MM.1S (cell line): ENCODE measurements around the gene TKFC.

Source experiments
- DNase-seq: peaks from one replicate; pipeline ENCODE4 v3.0.0-alpha.2; 2015
- H2AFZ ChIP-seq: fragments of 300-600 bp; sonication (generic); 2 replicates; pipeline ENCODE4 v1.6.0; 2016; ENCODE audit warnings: antibody characterized with exemption, low read length
- H3F3A ChIP-seq: fragments of 300-600 bp; sonication (generic); 2 replicates; pipeline ENCODE4 v1.6.1; 2016; ENCODE audit warnings: mild to moderate bottlenecking, antibody characterized with exemption, low read length, moderate library complexity, mixed read lengths; ENCODE audit not compliant: insufficient read depth
- H3K27ac ChIP-seq: fragments of 300-600 bp; sonication (generic); 2 replicates; pipeline ENCODE4 v1.5.1; 2016; ENCODE audit warnings: mild to moderate bottlenecking, low read length
- H3K27me3 ChIP-seq: fragments of 300-600 bp; sonication (generic); replicated peaks from 2 replicates; pipeline ENCODE4 v1.6.0; 2016; ENCODE audit warnings: low read length; ENCODE audit not compliant: insufficient read depth
- H3K36me3 ChIP-seq: fragments of 300-600 bp; sonication (generic); replicated peaks from 2 replicates; pipeline ENCODE4 v1.6.1; 2016; ENCODE audit warnings: mild to moderate bottlenecking, low read length, mixed read lengths; ENCODE audit not compliant: insufficient read depth
- H3K4me1 ChIP-seq: fragments of 300-600 bp; sonication (generic); 2 replicates; pipeline ENCODE4 v1.6.1; 2016; ENCODE audit warnings: low read length, mixed read lengths
- H3K4me2 ChIP-seq: fragments of 300-600 bp; sonication (generic); 2 replicates; pipeline ENCODE4 v1.6.0; 2016; ENCODE audit warnings: low read depth, low read length
- H3K4me3 ChIP-seq: fragments of 300-600 bp; sonication (generic); 2 replicates; pipeline ENCODE4 v1.5.1; 2016; ENCODE audit warnings: low read length, mixed read lengths
- H3K79me2 ChIP-seq: fragments of 300-600 bp; sonication (generic); 2 replicates; pipeline ENCODE4 v1.6.1; 2016; ENCODE audit warnings: mixed run types, low read length, mixed read lengths
- H3K9ac ChIP-seq: fragments of 300-600 bp; sonication (generic); 2 replicates; pipeline ENCODE4 v1.6.1; 2016; ENCODE audit warnings: low read length, mixed read lengths
- H3K9me2 ChIP-seq: fragments of 300-600 bp; sonication (generic); replicated peaks from 2 replicates; pipeline ENCODE4 v1.6.1; 2016; ENCODE audit warnings: mild to moderate bottlenecking, low read length, mixed read lengths; ENCODE audit not compliant: insufficient read depth
- H3K9me3 ChIP-seq: fragments of 300-600 bp; sonication (generic); replicated peaks from 2 replicates; pipeline ENCODE4 v1.6.1; 2016; ENCODE audit warnings: mild to moderate bottlenecking, low read length, mixed read lengths; ENCODE audit not compliant: insufficient read depth
- H4K20me1 ChIP-seq: fragments of 300-600 bp; sonication (generic); 2 replicates; pipeline ENCODE4 v1.6.1; 2016; ENCODE audit warnings: mild to moderate bottlenecking, low read length, moderate library complexity, mixed read lengths; ENCODE audit not compliant: insufficient read depth
- CTCF ChIP-seq: fragments of 300-600 bp; sonication (generic); IDR thresholded peaks from 2 replicates; pipeline ENCODE4 v1.5.1; 2016; ENCODE audit warnings: antibody characterized with exemption, low read length, mixed read lengths
- EZH2 ChIP-seq: fragments of 300-600 bp; sonication (generic); optimal IDR thresholded peaks from 2 replicates; pipeline ENCODE3; 2017; ENCODE audit warnings: low read depth, mild to moderate bottlenecking, antibody characterized with exemption, low read length, mixed read lengths
- EZH2phosphoT487 ChIP-seq: fragments of 300-600 bp; sonication (generic); IDR thresholded peaks from 2 replicates; pipeline ENCODE4 v1.6.1; 2018; ENCODE audit warnings: antibody characterized with exemption, low read length

The TKFC gene

DNA sequence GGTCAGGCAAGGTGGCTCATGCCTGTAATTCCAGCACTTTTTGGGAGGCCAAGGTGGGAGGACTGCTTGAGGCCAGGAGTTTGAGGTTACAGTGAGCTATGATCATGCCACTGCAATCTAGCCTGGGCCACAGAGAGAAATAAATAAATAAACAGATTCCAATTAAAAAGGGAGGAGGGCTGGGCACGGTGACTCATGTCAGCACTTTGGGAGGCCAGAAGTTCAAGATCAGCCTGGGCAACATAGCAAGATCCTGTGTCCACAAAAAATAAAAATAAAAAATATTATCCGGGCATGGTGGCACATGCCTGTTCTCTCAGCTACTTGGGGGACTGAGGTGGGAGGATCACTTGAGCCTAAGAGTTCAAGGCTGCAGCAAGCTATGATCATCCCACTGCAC is 21.2 kb downstream of the TKFC start:
- H3K79me2 ChIP-seq: no peaks in the 10 kb centered on the region
- no peak for TF ChIP-seq EZH2
- TF ChIP-seq CTCF: no peak
- TF ChIP-seq EZH2phosphoT487: no peak
- H3K4me3 ChIP-seq: no peak overlapping the region
- no peak overlapping the region for H3K4me2 ChIP-seq
- no peaks in the 10 kb centered on the region for H4K20me1 ChIP-seq
- no peak overlapping the region for H2AFZ ChIP-seq
- H3K9me3 ChIP-seq: no peaks in the 10 kb centered on the region
- no peaks in the 10 kb centered on the region for H3K9me2 ChIP-seq
- no peak overlapping the region for H3K27ac ChIP-seq
- no peak overlapping the region for H3K9ac ChIP-seq
- H3K4me1 ChIP-seq: peaks cover 10% of the 10 kb centered on the region; the same call in 1 of the 2 replicates
- no peaks in the 10 kb centered on the region for H3K27me3 ChIP-seq
- H3K36me3 ChIP-seq: no peaks in the 10 kb centered on the region
- DNase-seq: no peak
- H3F3A ChIP-seq: no peaks in the 10 kb centered on the region

GRCh38 chr11:61356706-61357105 is 23.7 kb downstream of the TKFC start:
- H3K4me3 ChIP-seq: no peak overlapping the region
- H3K36me3 ChIP-seq: no peaks in the 10 kb centered on the region
- no peak overlapping the region for H3K9ac ChIP-seq
- no peaks in the 10 kb centered on the region for H3K27me3 ChIP-seq
- H3K27ac ChIP-seq: no peak overlapping the region
- peaks cover 10% of the 10 kb centered on the region for H3K79me2 ChIP-seq
- H4K20me1 ChIP-seq: no peaks in the 10 kb centered on the region
- no peak overlapping the region for H3K4me2 ChIP-seq
- H3F3A ChIP-seq: peaks cover 6% of the 10 kb centered on the region; the same call in 1 of the 2 replicates
- no peaks in the 10 kb centered on the region for H3K9me3 ChIP-seq
- H2AFZ ChIP-seq: no peak overlapping the region
- H3K9me2 ChIP-seq: no peaks in the 10 kb centered on the region
- H3K4me1 ChIP-seq: peaks cover 10% of the 10 kb centered on the region; the same call in 1 of the 2 replicates
- DNase-seq: no peak
- no peak for TF ChIP-seq EZH2phosphoT487
- no peak for TF ChIP-seq CTCF
- TF ChIP-seq EZH2: no peak

- Histone ChIP-seq H2AFZ (no peak overlapping the region), H3K9ac (no peak overlapping the region), H3K4me3 (no peak overlapping the region), H3K79me2 (peaks cover 11% of the 10 kb centered on the region), H3K9me2 (no peaks in the 10 kb centered on the region), H3F3A (peaks cover 10% of the 10 kb centered on the region; the same call in 1 of the 2 replicates), H3K27ac (peak overlapping the region; percentile 4; the same call in 1 of the 2 replicates), H3K4me2 (no peak overlapping the region), H3K27me3 (no peaks in the 10 kb centered on the region), H3K4me1 (peaks cover 10% of the 10 kb centered on the region; the same call in 1 of the 2 replicates), H3K9me3 (no peaks in the 10 kb centered on the region), H3K36me3 (no peaks in the 10 kb centered on the region), H4K20me1 (no peaks in the 10 kb centered on the region)
- TF ChIP-seq EZH2phosphoT487 (no peak), CTCF (no peak), EZH2 (no peak)
- DNase-seq: no peak
Measured at GRCh38 chr11:61357233-61357893, 24.3 kb downstream of the TKFC start.
